Activated B cell treated with CpG ODN at 0.5 μM for 24 hours (primary cell): ENCODE measurements around the gene SEC16B. TPM values are rescaled to one million over a fixed set of nuclear protein-coding genes. Genes with fewer than 3 reads are reported as not detected.

Experiments used
- ATAC-seq: fragments of 200-7000 bp; cut with Tn5 transposase; one replicate; pipeline ENCODE4 v1.10.0; 2021; ENCODE audit warnings: low read depth, mild to moderate bottlenecking, moderate library complexity
- CTCF ChIA-PET: fragments of 350-600 bp; sonication (Branson Sonifier 250); formaldehyde crosslinking; loops from one replicate; lab custom pipeline; 2021; ENCODE audit warnings: antibody characterized with exemption; lab: Charles Lee
- POLR2A ChIA-PET: fragments of 350-600 bp; sonication (Branson Sonifier 250); formaldehyde crosslinking; loops from one replicate; lab custom pipeline; 2021; ENCODE audit warnings: antibody characterized with exemption; lab: Charles Lee
- DNase-seq: peaks from one replicate; pipeline ENCODE4 v3.0.0; 2022
- H3K27ac Mint-ChIP-seq: one replicate; pipeline ENCODE4 v1.8.0; 2020; ENCODE audit warnings: mixed read lengths
- H3K27me3 Mint-ChIP-seq: one replicate; pipeline ENCODE4 v1.8.0; 2021; ENCODE audit warnings: mixed read lengths
- H3K36me3 Mint-ChIP-seq: one replicate; pipeline ENCODE4 v1.8.0; 2021; ENCODE audit warnings: low read depth, mixed read lengths
- H3K4me1 Mint-ChIP-seq: one replicate; pipeline ENCODE4 v1.8.0; 2021; ENCODE audit warnings: mixed read lengths
- H3K4me3 Mint-ChIP-seq: one replicate; pipeline ENCODE4 v1.8.0; 2020; ENCODE audit warnings: mild to moderate bottlenecking, mixed read lengths
- H3K9me3 Mint-ChIP-seq: one replicate; pipeline ENCODE4 v1.8.0; 2020; ENCODE audit warnings: mixed read lengths
- intact Hi-C: fragments of 100-400 bp; cut with micrococcal nuclease; formaldehyde crosslinking; loops from one replicate; pipeline ENCODE4 v1.15.1; 2024
- total RNA-seq: library from RNA; stranded (reverse); gene quantifications from 2 replicates; pipeline ENCODE4 v1.2.3, GENCODE V29; 2022
- TF ChIP-seq, protein P1 (sequence below): fragments of 200-600 bp; IDR thresholded peaks from one replicate; pipeline ENCODE4 v1.8.0; 2022; ENCODE audit warnings: antibody characterized with exemption, mild to moderate bottlenecking

The SEC16B gene
- total RNA-seq, 1 donor from 2014 or later = not detected

DNA sequence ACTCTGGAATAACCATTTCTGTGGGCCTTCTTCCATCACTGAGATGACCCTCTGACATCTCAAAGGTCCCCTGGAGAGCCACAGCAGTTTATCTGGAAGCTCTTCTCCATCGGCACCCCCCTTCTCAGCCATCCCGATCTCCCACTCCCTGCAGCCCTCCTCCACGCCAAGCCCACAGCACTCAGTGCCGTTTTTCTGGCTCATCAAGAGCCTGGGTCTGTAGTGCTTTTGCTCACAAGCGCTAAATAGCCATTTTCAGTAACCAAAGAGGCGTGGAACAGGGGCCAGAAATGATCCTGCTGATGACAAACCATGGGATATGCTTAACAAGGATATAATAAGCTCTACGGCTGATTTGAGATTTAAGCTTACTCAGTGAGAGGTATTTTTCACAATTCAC lies 17.6 kb downstream of the SEC16B start:
- H3K4me3 Mint-ChIP-seq = no peak overlapping the region
- DNase-seq (no peak), ATAC-seq (no peak)
- POLR2A ChIA-PET = no interaction called here
- peaks cover 12% of the 10 kb centered on the region for H3K27me3 Mint-ChIP-seq
- intact Hi-C loops = loop anchor here (2.0 kb wide), 1 partner anchor 53 kb away; no protein-coding TSS in a partner anchor
- H3K36me3 Mint-ChIP-seq = no peaks in the 10 kb centered on the region
- no peak overlapping the region for H3K27ac Mint-ChIP-seq
- no peaks in the 10 kb centered on the region for H3K4me1 Mint-ChIP-seq
- TF ChIP-seq, protein P1, sequence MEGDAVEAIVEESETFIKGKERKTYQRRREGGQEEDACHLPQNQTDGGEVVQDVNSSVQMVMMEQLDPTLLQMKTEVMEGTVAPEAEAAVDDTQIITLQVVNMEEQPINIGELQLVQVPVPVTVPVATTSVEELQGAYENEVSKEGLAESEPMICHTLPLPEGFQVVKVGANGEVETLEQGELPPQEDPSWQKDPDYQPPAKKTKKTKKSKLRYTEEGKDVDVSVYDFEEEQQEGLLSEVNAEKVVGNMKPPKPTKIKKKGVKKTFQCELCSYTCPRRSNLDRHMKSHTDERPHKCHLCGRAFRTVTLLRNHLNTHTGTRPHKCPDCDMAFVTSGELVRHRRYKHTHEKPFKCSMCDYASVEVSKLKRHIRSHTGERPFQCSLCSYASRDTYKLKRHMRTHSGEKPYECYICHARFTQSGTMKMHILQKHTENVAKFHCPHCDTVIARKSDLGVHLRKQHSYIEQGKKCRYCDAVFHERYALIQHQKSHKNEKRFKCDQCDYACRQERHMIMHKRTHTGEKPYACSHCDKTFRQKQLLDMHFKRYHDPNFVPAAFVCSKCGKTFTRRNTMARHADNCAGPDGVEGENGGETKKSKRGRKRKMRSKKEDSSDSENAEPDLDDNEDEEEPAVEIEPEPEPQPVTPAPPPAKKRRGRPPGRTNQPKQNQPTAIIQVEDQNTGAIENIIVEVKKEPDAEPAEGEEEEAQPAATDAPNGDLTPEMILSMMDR = no peak
- H3K9me3 Mint-ChIP-seq = no peaks in the 10 kb centered on the region
- CTCF ChIA-PET = no interaction called here

- POLR2A ChIA-PET = no interaction called here
- Mint-ChIP-seq H3K4me1 (no peaks in the 10 kb centered on the region), H3K27ac (no peak overlapping the region), H3K4me3 (no peak overlapping the region), H3K36me3 (no peaks in the 10 kb centered on the region), H3K9me3 (no peaks in the 10 kb centered on the region), H3K27me3 (peaks cover 12% of the 10 kb centered on the region)
- DNase-seq (no peak), ATAC-seq (no peak)
- TF ChIP-seq, protein P1 = no peak
- intact Hi-C loops = no loop called here
- CTCF ChIA-PET = no interaction called here
Measured at GRCh38 chr1:177950506-177950905, 19.4 kb downstream of the SEC16B start.

DNA sequence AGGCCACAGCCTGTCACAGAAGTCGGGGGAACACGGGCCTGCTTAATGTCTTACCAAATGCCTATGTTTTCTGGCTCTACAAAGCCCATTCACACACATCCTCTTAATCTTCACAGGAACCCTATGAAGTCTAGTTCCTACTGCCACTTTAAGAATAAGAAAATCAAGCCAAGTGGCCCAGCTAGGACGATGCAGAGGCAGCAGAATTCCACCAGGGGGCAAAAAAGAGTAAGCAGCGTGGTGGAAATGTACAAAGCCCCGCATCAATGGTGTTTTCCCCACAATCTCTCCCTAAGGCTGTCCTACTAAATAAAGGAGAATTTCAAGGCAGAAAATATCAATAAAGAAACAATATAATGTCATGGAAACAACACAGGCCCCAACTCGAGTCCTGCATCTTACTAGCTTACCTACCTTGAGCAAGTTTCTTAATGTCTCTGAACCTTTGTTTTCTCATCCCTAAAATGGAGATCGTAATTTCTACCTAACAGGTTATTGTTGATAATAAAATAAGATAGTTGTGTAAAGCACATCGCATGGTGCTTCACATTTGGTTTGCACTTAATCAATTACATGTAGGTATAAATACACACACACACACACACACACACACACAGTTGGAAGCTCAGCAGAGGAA lies 21.4 kb downstream of the SEC16B start:
- H3K9me3 Mint-ChIP-seq = no peaks in the 10 kb centered on the region
- TF ChIP-seq, protein P1 = no peak
- DNase-seq = no peak
- CTCF ChIA-PET = no interaction called here
- H3K36me3 Mint-ChIP-seq = no peaks in the 10 kb centered on the region
- H3K27me3 Mint-ChIP-seq = peaks cover 12% of the 10 kb centered on the region
- ATAC-seq = no peak
- H3K4me1 Mint-ChIP-seq = no peaks in the 10 kb centered on the region
- no peak overlapping the region for H3K27ac Mint-ChIP-seq
- POLR2A ChIA-PET = no interaction called here
- intact Hi-C loops = loop anchor here (5.0 to 10.0 kb wide), 3 partner anchors 246 to 1571 kb away; no protein-coding TSS in a partner anchor
- H3K4me3 Mint-ChIP-seq = no peak overlapping the region

DNA sequence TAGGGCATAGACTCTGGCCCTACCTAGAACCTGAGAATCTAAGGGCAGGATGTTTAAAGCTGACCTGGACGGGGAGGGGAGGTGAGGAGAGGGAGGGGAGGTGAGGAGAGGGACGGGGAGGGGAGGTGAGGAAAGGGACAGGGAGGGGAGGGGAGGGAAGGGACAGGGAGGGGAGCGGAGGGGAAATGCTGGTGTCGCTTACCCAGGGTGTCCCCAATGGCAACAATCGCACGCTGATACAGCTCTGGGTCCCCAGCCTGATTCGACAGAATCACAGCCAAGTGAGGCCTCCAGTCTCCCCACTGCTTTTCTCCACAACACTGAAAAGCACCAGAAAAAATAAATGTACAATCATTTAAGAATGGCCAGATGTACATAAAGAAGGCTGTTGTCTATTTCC lies 22.2 kb downstream of the SEC16B start:
- POLR2A ChIA-PET = no interaction called here
- ATAC-seq = no peak
- Mint-ChIP-seq H3K9me3 (no peaks in the 10 kb centered on the region), H3K27me3 (peaks cover 12% of the 10 kb centered on the region), H3K27ac (no peak overlapping the region), H3K36me3 (no peaks in the 10 kb centered on the region), H3K4me3 (no peak overlapping the region), H3K4me1 (no peaks in the 10 kb centered on the region)
- CTCF ChIA-PET = no interaction called here
- TF ChIP-seq, protein P1 = no peak
- intact Hi-C loops = loop anchor here (5.0 to 10.0 kb wide), 3 partner anchors 247 to 1570 kb away; no protein-coding TSS in a partner anchor
- no peak for DNase-seq

DNA sequence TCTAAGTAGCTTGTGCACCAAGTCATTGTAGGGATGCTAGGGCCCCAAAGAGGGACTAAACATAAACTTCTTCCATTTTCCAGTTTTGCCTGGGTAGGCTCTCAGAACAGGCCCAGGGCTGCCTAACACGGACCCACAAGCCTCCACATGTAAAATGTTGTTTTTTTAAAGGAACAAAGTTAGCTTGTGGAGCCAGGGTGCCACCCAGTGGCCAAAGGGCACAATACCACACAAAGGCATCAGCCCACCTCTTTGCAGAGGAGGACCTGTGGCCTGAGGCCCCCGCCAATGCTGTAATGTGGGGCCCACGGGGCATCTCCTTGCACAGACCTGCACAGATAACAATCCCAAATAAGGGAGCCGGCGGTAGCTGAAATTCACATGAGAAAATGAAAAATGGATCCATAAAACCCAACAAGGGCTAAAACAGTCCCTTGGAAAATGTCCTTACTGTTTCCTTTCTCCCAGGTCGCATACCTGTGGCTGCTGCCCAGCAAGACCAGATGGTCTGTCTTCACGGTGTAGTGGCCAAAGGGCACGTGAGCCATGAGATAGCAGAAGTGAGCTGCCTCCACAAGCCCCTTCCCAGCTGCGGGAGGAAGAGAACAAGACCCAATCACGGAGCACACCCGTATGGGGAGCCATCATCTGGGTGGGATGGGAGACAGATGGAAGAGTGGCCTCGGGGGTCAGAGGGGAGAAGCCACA lies 23.8 kb downstream of the SEC16B start:
- Mint-ChIP-seq H3K9me3 (no peaks in the 10 kb centered on the region), H3K27me3 (peaks cover 9% of the 10 kb centered on the region), H3K27ac (no peak overlapping the region), H3K4me1 (no peaks in the 10 kb centered on the region), H3K4me3 (no peak overlapping the region), H3K36me3 (no peaks in the 10 kb centered on the region)
- DNase-seq (no peak), ATAC-seq (no peak)
- ChIA-PET CTCF (no interaction called here), POLR2A (no interaction called here)
- intact Hi-C loops = loop anchor here (5.0 to 10.0 kb wide), 3 partner anchors 249 to 1569 kb away; no protein-coding TSS in a partner anchor
- TF ChIP-seq, protein P1 = no peak
